Measurements from ENCODE around the gene HHAT. TPM values are rescaled to one million over a fixed set of nuclear protein-coding genes. Genes with fewer than 3 reads are reported as not detected.

Gene HHAT
- polyA plus RNA-seq, 2 of the 4 experiments (the other 2 are of a cell fraction) = 3.8 to 4.5 TPM

DNA sequence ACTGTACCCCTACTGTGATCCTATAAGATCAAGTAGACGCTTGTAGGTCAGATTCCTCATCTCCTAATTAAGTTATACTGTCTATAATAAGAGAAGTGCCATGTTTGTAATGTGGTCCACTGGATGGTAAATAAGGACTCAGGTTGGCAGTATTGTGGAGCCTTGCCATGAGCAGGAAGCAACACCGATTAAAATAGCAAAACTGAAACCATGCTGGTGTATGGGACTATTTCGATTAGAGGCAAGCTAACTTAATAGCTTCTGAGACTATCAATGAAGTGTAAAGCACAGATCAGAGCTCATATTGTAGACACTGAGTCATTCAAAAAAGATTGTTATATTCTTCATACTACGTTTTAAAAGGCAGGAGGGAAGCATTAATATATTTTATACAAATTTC, 348.8 kb downstream of the HHAT start:
- CTCF ChIA-PET = interaction anchor here (0.6 to 1.4 kb wide), 2 partner anchors 20 to 51 kb away, joined by 3 read pairs; no protein-coding TSS in a partner anchor

DNA sequence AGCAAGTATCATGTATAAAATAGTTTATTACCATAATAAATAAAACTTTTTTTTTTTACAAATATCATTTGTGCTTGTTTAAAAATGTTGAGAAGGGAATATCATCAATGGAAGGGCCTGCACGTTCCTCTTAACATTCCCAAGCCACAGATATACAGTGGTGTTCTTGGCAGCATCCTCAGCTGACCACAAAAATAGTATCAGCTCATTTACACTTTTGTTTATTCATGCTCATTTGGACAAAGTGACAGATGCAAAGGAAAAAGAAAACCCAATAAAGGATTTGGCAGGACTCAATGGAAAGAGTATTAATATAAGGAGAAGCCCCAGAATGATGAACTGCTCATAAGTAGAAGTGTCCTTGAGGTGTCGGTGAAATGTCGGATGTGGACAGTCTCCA, 349.6 kb downstream of the HHAT start:
- ChIA-PET CTCF (interaction anchor here (1.4 kb wide), 1 partner anchor 20 kb away, joined by 3 read pairs; no protein-coding TSS in a partner anchor), POLR2A (no interaction called here)
- H3K4me2 ChIP-seq = no peak overlapping the region
- no peak for FAIRE-seq
- no peak for DNase-seq (ENCODE audit: low read depth in 1 of 2, low spot score in 1 of 2)
- no peak for TF ChIP-seq ZNF302 (CRISPR knock-in tag; IDR thresholded peaks at IDR 0.05)
- no peak for TF ChIP-seq FOSL2 (IDR thresholded peaks at IDR 0.05)
- TF ChIP-seq FOSL2 (CRISPR knock-in tag; IDR thresholded peaks at IDR 0.05) = no peak
- TF ChIP-seq KDM1A (IDR thresholded peaks at IDR 0.05; ENCODE audit: low read depth) = no peak
- TF ChIP-seq, protein P1, sequence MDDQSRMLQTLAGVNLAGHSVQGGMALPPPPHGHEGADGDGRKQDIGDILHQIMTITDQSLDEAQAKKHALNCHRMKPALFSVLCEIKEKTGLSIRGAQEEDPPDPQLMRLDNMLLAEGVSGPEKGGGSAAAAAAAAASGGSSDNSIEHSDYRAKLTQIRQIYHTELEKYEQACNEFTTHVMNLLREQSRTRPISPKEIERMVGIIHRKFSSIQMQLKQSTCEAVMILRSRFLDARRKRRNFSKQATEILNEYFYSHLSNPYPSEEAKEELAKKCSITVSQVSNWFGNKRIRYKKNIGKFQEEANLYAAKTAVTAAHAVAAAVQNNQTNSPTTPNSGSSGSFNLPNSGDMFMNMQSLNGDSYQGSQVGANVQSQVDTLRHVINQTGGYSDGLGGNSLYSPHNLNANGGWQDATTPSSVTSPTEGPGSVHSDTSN (IDR thresholded peaks at IDR 0.05) = no peak
- no peak for TF ChIP-seq EHF (CRISPR knock-in tag; IDR thresholded peaks at IDR 0.05)
- no peak for TF ChIP-seq ZFP36 (IDR thresholded peaks at IDR 0.05; ENCODE audit: borderline replicate concordance, partially characterized antibody)
- TF ChIP-seq, protein P2, sequence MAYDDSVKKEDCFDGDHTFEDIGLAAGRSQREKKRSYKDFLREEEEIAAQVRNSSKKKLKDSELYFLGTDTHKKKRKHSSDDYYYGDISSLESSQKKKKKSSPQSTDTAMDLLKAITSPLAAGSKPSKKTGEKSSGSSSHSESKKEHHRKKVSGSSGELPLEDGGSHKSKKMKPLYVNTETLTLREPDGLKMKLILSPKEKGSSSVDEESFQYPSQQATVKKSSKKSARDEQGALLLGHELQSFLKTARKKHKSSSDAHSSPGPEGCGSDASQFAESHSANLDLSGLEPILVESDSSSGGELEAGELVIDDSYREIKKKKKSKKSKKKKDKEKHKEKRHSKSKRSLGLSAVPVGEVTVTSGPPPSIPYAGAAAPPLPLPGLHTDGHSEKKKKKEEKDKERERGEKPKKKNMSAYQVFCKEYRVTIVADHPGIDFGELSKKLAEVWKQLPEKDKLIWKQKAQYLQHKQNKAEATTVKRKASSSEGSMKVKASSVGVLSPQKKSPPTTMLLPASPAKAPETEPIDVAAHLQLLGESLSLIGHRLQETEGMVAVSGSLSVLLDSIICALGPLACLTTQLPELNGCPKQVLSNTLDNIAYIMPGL (CRISPR knock-in tag; IDR thresholded peaks at IDR 0.05; ENCODE audit: borderline replicate concordance) = no peak
- no peak for TF ChIP-seq PHF8 (IDR thresholded peaks at IDR 0.05; ENCODE audit: borderline replicate concordance, low read depth)
- H3K4me1 ChIP-seq = no peaks in the 10 kb centered on the region
- no peak for ATAC-seq
- no peaks in the 10 kb centered on the region for H3K9me3 ChIP-seq
- H3K4me3 ChIP-seq = no peak overlapping the region
- whole genome bisulfite sequencing (ENCODE audit: missing lambda C conversion rate) = 85% methylated on average over 3 of the region's 3 CpGs
- no peak overlapping the region for H3K27ac ChIP-seq

More for the DNA sequence above, 348.8 kb downstream of the HHAT start:
- H3K27ac ChIP-seq = no peak overlapping the region
- 74% methylated on average over 4 of the region's 4 CpGs for WGBS (ENCODE audit: missing lambda C conversion rate)
- ATAC-seq = no peak
- POLR2A ChIA-PET = no interaction called here
- H3K4me1 ChIP-seq = no peaks in the 10 kb centered on the region
- no peaks in the 10 kb centered on the region for H3K9me3 ChIP-seq
- H3K4me2 ChIP-seq = no peak overlapping the region
- no peak for FAIRE-seq
- H3K4me3 ChIP-seq = no peak overlapping the region
- TF ChIP-seq EHMT2 (IDR thresholded peaks at IDR 0.05; ENCODE audit: low read depth) = no peak
- no peak for TF ChIP-seq ZFP36 (IDR thresholded peaks at IDR 0.05; ENCODE audit: borderline replicate concordance, partially characterized antibody)
- TF ChIP-seq RCOR1 (IDR thresholded peaks at IDR 0.05; ENCODE audit: low read depth, low read length) = no peak
- TF ChIP-seq, protein P1 (IDR thresholded peaks at IDR 0.05) = no peak
- no peak for TF ChIP-seq CHD2 (IDR thresholded peaks at IDR 0.05; ENCODE audit: low read length, partially characterized antibody)
- DNase-seq (ENCODE audit: low read depth in 1 of 2, low spot score in 1 of 2) = no peak

DNA sequence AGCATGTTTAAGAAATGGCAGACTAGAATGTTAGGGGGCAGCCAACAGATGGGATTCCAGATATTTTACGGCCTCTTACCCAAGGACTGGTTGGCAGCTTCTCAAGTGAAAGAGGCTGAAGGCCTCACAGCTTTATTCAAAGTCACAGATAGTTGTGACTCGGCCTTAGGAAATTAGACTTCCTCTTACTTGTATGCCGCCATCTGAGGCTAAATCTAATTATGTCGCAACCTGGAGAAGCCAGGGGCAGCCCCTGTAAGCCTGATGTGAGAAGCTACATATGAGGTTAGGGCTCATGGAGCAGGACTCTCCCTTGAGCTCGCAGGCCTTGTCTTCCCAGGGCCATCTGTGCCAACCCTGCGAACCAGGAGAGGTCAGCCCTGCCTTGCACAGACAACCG, 352.5 kb downstream of the HHAT start:
- no peak for FAIRE-seq
- CTCF ChIA-PET = no interaction called here

More for the DNA sequence above, 352.5 kb downstream of the HHAT start:
- DNase-seq (ENCODE audit: low read depth in 1 of 2, low spot score in 1 of 2) = no peak
- 87% methylated on average over 5 of the region's 7 CpGs for WGBS (ENCODE audit: missing lambda C conversion rate)
- Histone ChIP-seq H3K4me1 (no peaks in the 10 kb centered on the region), H3K4me2 (no peak overlapping the region), H3K4me3 (no peak overlapping the region), H3K9me3 (no peaks in the 10 kb centered on the region), H3K27ac (no peak overlapping the region; a peak in 1 of 6 replicates)
- no peak for ATAC-seq
- TF ChIP-seq, protein P3, sequence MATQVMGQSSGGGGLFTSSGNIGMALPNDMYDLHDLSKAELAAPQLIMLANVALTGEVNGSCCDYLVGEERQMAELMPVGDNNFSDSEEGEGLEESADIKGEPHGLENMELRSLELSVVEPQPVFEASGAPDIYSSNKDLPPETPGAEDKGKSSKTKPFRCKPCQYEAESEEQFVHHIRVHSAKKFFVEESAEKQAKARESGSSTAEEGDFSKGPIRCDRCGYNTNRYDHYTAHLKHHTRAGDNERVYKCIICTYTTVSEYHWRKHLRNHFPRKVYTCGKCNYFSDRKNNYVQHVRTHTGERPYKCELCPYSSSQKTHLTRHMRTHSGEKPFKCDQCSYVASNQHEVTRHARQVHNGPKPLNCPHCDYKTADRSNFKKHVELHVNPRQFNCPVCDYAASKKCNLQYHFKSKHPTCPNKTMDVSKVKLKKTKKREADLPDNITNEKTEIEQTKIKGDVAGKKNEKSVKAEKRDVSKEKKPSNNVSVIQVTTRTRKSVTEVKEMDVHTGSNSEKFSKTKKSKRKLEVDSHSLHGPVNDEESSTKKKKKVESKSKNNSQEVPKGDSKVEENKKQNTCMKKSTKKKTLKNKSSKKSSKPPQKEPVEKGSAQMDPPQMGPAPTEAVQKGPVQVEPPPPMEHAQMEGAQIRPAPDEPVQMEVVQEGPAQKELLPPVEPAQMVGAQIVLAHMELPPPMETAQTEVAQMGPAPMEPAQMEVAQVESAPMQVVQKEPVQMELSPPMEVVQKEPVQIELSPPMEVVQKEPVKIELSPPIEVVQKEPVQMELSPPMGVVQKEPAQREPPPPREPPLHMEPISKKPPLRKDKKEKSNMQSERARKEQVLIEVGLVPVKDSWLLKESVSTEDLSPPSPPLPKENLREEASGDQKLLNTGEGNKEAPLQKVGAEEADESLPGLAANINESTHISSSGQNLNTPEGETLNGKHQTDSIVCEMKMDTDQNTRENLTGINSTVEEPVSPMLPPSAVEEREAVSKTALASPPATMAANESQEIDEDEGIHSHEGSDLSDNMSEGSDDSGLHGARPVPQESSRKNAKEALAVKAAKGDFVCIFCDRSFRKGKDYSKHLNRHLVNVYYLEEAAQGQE (IDR thresholded peaks at IDR 0.05) = no peak
- 0 out of 4 replicates have a peak, but pooled peaks of 1 of the 2 experiments have one; percentile 23 for TF ChIP-seq CEBPB (IDR thresholded peaks at IDR 0.05)
- TF ChIP-seq JUN (IDR thresholded peaks at IDR 0.05) = no peak
- TF ChIP-seq ZFP36 (IDR thresholded peaks at IDR 0.05; ENCODE audit: borderline replicate concordance, partially characterized antibody) = no peak
- POLR2A ChIA-PET = no interaction called here
